ENCODE measurements around the gene SCNN1B. TPM values are rescaled to one million over a fixed set of nuclear protein-coding genes. Genes with fewer than 3 reads are reported as not detected.

SCNN1B gene
- total and polyA plus RNA-seq, 9 donors = 0.13 to 2.5 (median 1.0) TPM; not detected in 1

- TF ChIP-seq POLR2A (IDR thresholded peaks at IDR 0.05) (no peak), EP300 (IDR thresholded peaks at IDR 0.05) (no peak), CTCF (IDR thresholded peaks at IDR 0.05) (no peak)
- H3K4me3 ChIP-seq = no peak overlapping the region
- intact Hi-C loops (cut with DNase I) = no loop called here
- DNase-seq = no peak
- no peaks in the 10 kb centered on the region for H3K36me3 ChIP-seq
- no peaks in the 10 kb centered on the region for H3K4me1 ChIP-seq (ENCODE audit: insufficient read depth)
- H3K27me3 ChIP-seq = no peaks in the 10 kb centered on the region
- no peak overlapping the region for H3K27ac ChIP-seq
- H3K9me3 ChIP-seq = no peaks in the 10 kb centered on the region
Observed at GRCh38 chr16:23268561-23268960, 33.5 kb upstream of the SCNN1B start.

GRCh38 chr16:23269248-23269953 is 32.7 kb upstream of the SCNN1B start:
- WGBS, 3 donors = 78 to 84% (median 81%) methylated on average over 6 of the region's 6 CpGs
- no peaks in the 10 kb centered on the region for H3K27me3 ChIP-seq
- TF ChIP-seq CTCF (IDR thresholded peaks at IDR 0.05) (no peak), POLR2A (IDR thresholded peaks at IDR 0.05) (no peak)
- H3K4me1 ChIP-seq (ENCODE audit: insufficient read depth) = no peaks in the 10 kb centered on the region
- intact Hi-C loops (cut with DNase I) = no loop called here
- no peak for DNase-seq
- no peak overlapping the region for H3K4me3 ChIP-seq
- H3K27ac ChIP-seq = no peak overlapping the region
- H3K9me3 ChIP-seq = no peaks in the 10 kb centered on the region
- no peaks in the 10 kb centered on the region for H3K36me3 ChIP-seq

- H3K9me3 ChIP-seq = no peaks in the 10 kb centered on the region
- no peaks in the 10 kb centered on the region for H3K27me3 ChIP-seq
- TF ChIP-seq CTCF (IDR thresholded peaks at IDR 0.05) (no peak), EP300 (IDR thresholded peaks at IDR 0.05) (no peak), POLR2A (IDR thresholded peaks at IDR 0.05) (no peak)
- H3K4me1 ChIP-seq (ENCODE audit: insufficient read depth) = no peaks in the 10 kb centered on the region
- intact Hi-C loops (cut with DNase I) = no loop called here
- H3K4me3 ChIP-seq = no peak overlapping the region
- H3K36me3 ChIP-seq = no peaks in the 10 kb centered on the region
- WGBS, 3 donors = 89 to 96% (median 95%) methylated on average over 3 of the region's 3 CpGs
- H3K27ac ChIP-seq = no peak overlapping the region
- DNase-seq = no peak
Observed at GRCh38 chr16:23270654-23271053, 31.4 kb upstream of the SCNN1B start.

GRCh38 chr16:23274968-23275367 is 27.1 kb upstream of the SCNN1B start:
- H3K4me1 ChIP-seq (ENCODE audit: insufficient read depth) = no peaks in the 10 kb centered on the region
- H3K27me3 ChIP-seq = no peaks in the 10 kb centered on the region
- no peak overlapping the region for H3K4me3 ChIP-seq
- H3K36me3 ChIP-seq = no peaks in the 10 kb centered on the region
- intact Hi-C loops (cut with DNase I) = no loop called here
- no peaks in the 10 kb centered on the region for H3K9me3 ChIP-seq
- TF ChIP-seq EP300 (IDR thresholded peaks at IDR 0.05) (no peak), CTCF (IDR thresholded peaks at IDR 0.05) (no peak), POLR2A (IDR thresholded peaks at IDR 0.05) (no peak)
- WGBS, 3 donors = 40 to 47% (median 44%) methylated on average over 2 of the region's 2 CpGs
- DNase-seq = no peak
- H3K27ac ChIP-seq = no peak overlapping the region
